GM12878 (cell line): ENCODE measurements around the gene LMF2. TPM values are rescaled to one million over a fixed set of nuclear protein-coding genes. Genes with fewer than 3 reads are reported as not detected.

Experiments
- CEBPB ChIP-seq, 2 experiments: fragments of 150-350 bp in 1 of 2; IDR thresholded peaks; 2 replicates each; pipeline ENCODE4 v1.6.1; 2012 to 2014; ENCODE audit warnings: low read depth in 2 of 2, low read length in 2 of 2, borderline replicate concordance in 1 of 2, inconsistent platforms in 1 of 2
- MAX ChIP-seq: IDR thresholded peaks from 2 replicates; pipeline ENCODE4 v1.6.1; 2012; ENCODE audit warnings: low read depth, low read length, improper control_type of control experiment
- NFYA ChIP-seq: IDR thresholded peaks from 2 replicates; pipeline ENCODE4 v1.6.1; 2011; ENCODE audit warnings: low read depth, mild to moderate bottlenecking, low read length, improper control_type of control experiment, borderline replicate concordance
- NR2C2 ChIP-seq: IDR thresholded peaks from 2 replicates; pipeline ENCODE4 v1.6.1; 2011; ENCODE audit warnings: borderline replicate concordance, low read depth; ENCODE audit not compliant: control insufficient read depth, insufficient read length
- RAD21 ChIP-seq: IDR thresholded peaks from 2 replicates; pipeline ENCODE4 v1.6.1; 2011; ENCODE audit warnings: mild to moderate bottlenecking, low read depth, low read length, moderate library complexity; ENCODE audit not compliant: insufficient read depth
- SIX5 ChIP-seq: IDR thresholded peaks from 2 replicates; pipeline ENCODE4 v1.6.1; 2011; ENCODE audit warnings: mild to moderate bottlenecking, low read depth, low read length, moderate library complexity; ENCODE audit not compliant: severe bottlenecking
- SMAD1 ChIP-seq: fragments of 450-650 bp; IDR thresholded peaks from 2 replicates; pipeline ENCODE4 v1.6.1; 2018; ENCODE audit warnings: mild to moderate bottlenecking, low read depth; ENCODE audit not compliant: partially characterized antibody
- SREBF2 ChIP-seq: IDR thresholded peaks from 2 replicates; pipeline ENCODE4 v1.6.1; 2012; ENCODE audit warnings: mild to moderate bottlenecking, low read length
- ZNF217 ChIP-seq: fragments of 450-650 bp; IDR thresholded peaks from 2 replicates; pipeline ENCODE4 v1.6.1; 2017; ENCODE audit warnings: antibody characterized with exemption, mild to moderate bottlenecking
- polyA plus RNA-seq, 11 experiments: library from polyadenylated mRNA; depleted of rRNA in 4 of 11; unstranded in 6 of 11; stranded (reverse) in 5 of 11; fragments of >200 nt; fragmentation: Nextera tagmentation in 4 of 11; fragmentation: Illumina TruSeq in 1 of 11; extraction: Ambion mirVana in 4 of 11; extraction: Trizol in 1 of 11; gene quantifications; 1 replicate in 1 of 11; 2 replicates in 10 of 11; pipeline versions ENCODE4 v1.2.1 to v1.2.3, GENCODE V29; 2011 to 2016; ENCODE audit warnings: inconsistent platforms in 2 of 11, missing spikeins in 2 of 11, low read depth in 1 of 11
- total RNA-seq, 4 experiments: library from RNA; depleted of rRNA in 3 of 4; stranded (reverse); fragments of >200 nt in 3 of 4; fragmentation: Illumina TruSeq in 1 of 4; extraction: Trizol in 1 of 4; gene quantifications; 2 replicates each; pipeline versions ENCODE4 v1.2.1 to v1.2.3, GENCODE V29; 2013 to 2021
- TF ChIP-seq, protein P1 (sequence below): IDR thresholded peaks from 2 replicates; pipeline ENCODE4 v1.6.1; 2012; ENCODE audit warnings: mild to moderate bottlenecking, low read depth, low read length

The LMF2 gene
- total and polyA plus RNA-seq, 10 of the 15 experiments (the other 5 are each of a cell fraction or from before 2014, with no cell fraction given) = 0.08 to 57.5 (median 21.2) TPM

DNA sequence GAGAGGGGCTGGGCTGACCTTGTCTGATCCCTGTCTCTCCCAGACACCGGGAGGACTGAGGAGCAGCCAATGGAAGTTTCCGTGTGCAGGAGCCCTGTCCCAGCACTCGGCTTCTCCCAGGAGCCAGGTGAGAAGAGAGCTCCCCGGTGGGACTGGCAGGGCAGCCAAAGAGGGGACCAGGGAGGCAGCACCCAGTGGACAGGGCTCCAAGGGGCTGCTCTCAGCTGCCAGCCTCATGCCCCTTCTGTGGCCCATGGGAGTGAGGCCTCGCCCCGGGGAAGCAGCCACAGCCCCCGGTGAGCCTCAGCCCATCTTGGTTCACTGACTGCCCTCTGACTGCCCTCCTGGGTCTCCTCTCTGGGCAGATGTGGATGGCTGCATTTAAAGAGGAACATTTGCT lies 11.1 kb upstream of the LMF2 start (continued):
- TF ChIP-seq NR2C2 = no peak
- no peak for TF ChIP-seq SIX5
- TF ChIP-seq, protein P1, sequence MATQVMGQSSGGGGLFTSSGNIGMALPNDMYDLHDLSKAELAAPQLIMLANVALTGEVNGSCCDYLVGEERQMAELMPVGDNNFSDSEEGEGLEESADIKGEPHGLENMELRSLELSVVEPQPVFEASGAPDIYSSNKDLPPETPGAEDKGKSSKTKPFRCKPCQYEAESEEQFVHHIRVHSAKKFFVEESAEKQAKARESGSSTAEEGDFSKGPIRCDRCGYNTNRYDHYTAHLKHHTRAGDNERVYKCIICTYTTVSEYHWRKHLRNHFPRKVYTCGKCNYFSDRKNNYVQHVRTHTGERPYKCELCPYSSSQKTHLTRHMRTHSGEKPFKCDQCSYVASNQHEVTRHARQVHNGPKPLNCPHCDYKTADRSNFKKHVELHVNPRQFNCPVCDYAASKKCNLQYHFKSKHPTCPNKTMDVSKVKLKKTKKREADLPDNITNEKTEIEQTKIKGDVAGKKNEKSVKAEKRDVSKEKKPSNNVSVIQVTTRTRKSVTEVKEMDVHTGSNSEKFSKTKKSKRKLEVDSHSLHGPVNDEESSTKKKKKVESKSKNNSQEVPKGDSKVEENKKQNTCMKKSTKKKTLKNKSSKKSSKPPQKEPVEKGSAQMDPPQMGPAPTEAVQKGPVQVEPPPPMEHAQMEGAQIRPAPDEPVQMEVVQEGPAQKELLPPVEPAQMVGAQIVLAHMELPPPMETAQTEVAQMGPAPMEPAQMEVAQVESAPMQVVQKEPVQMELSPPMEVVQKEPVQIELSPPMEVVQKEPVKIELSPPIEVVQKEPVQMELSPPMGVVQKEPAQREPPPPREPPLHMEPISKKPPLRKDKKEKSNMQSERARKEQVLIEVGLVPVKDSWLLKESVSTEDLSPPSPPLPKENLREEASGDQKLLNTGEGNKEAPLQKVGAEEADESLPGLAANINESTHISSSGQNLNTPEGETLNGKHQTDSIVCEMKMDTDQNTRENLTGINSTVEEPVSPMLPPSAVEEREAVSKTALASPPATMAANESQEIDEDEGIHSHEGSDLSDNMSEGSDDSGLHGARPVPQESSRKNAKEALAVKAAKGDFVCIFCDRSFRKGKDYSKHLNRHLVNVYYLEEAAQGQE = no peak
- TF ChIP-seq RAD21 = no peak
- TF ChIP-seq NFYA = no peak
- no peak for TF ChIP-seq CEBPB (IDR thresholded peaks at IDR 0.05; ENCODE audit: borderline replicate concordance in 1 of 2, low read depth in 2 of 2, low read length in 2 of 2)
- no peak for TF ChIP-seq SREBF2
- TF ChIP-seq SMAD1 = no peak
- no peak for TF ChIP-seq MAX
- no peak for TF ChIP-seq ZNF217
- TF ChIP-seq, all 136 proteins: peak for 0
